Measurements from ENCODE around the gene SLC25A42.

DNA sequence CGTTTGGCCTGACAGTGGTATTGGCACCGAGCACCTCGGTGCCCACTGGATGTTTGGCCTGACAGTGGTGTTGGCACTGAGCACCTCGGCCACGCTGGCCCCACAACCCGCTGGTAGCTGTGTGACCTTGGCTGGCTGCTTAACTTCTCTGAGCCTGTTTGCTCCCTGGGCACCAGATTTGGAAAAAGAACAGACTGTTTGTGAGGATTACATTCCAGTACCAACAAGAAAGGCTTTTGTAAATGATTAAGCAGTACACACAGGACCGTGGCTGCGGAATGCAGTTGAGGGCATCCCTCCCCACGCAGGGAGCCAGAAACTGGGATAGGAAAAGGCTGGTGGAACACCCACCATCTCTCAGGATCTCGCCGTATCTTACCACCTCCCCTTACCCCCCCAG is 31.9 kb downstream of the SLC25A42 start:
- TF ChIP-seq, protein P1, sequence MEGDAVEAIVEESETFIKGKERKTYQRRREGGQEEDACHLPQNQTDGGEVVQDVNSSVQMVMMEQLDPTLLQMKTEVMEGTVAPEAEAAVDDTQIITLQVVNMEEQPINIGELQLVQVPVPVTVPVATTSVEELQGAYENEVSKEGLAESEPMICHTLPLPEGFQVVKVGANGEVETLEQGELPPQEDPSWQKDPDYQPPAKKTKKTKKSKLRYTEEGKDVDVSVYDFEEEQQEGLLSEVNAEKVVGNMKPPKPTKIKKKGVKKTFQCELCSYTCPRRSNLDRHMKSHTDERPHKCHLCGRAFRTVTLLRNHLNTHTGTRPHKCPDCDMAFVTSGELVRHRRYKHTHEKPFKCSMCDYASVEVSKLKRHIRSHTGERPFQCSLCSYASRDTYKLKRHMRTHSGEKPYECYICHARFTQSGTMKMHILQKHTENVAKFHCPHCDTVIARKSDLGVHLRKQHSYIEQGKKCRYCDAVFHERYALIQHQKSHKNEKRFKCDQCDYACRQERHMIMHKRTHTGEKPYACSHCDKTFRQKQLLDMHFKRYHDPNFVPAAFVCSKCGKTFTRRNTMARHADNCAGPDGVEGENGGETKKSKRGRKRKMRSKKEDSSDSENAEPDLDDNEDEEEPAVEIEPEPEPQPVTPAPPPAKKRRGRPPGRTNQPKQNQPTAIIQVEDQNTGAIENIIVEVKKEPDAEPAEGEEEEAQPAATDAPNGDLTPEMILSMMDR (IDR thresholded peaks at IDR 0.05), result no peak
- TF ChIP-seq POLR2A (IDR thresholded peaks at IDR 0.05), result no peak
